DMS153 treated with DMSO at 0.1 percent for 48 hours (cell line): ENCODE results near the gene OR10V1.
A peak's percentile ranks its signal among the peaks of the same experiment; 100 is the strongest.

Source experiments
- DNase-seq: peaks from one replicate; lab custom pipeline; 2025; ENCODE audit not compliant: unreplicated experiment; lab: John Stamatoyannopoulos, UW

The OR10V1 gene, protein sequence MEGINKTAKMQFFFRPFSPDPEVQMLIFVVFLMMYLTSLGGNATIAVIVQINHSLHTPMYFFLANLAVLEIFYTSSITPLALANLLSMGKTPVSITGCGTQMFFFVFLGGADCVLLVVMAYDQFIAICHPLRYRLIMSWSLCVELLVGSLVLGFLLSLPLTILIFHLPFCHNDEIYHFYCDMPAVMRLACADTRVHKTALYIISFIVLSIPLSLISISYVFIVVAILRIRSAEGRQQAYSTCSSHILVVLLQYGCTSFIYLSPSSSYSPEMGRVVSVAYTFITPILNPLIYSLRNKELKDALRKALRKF

DNA sequence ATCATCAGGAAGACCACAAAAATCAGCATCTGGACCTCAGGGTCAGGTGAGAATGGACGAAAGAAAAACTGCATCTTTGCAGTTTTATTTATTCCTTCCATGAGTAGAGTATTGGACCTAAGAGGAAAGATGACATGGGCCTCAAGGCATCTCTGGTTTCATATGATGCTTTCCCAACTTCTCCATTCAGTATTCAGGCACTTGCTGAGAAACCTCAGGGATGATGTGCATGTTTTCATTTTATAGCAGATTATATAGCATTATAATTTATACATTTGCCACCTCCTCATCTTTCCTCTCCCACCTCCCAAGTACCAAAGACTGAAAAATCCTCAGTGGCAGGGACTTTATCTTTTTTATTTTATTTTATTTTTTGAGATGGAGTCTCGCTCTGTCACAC is at the start of gene OR10V1:
OR10V1 (minus strand) TSS at position 101 of the 400 bp plus-strand sequence; CDS start at position 101, 0 bp downstream.
- DNase-seq, result no peak

DNA sequence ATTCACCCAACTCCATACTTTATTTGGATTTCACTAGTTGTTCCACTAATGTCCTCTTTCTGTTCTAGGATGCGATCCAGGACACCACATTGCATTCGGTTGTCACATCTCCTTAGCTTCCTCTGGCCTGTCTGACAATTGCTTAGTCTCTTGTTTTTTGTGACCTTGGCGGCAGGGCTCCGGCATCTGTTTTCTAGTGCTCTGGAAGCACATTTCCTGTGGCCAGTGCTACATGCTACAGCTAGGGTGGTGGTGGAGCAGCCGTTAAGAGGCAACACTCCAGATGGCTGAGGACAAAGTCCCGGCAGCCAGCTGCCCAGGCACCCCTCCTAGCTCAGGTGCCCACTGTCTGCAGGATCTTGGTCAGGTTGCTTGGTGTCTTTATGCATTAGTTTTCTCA is 48.3 kb upstream of the OR10V1 start:
- no peak for DNase-seq

DNA sequence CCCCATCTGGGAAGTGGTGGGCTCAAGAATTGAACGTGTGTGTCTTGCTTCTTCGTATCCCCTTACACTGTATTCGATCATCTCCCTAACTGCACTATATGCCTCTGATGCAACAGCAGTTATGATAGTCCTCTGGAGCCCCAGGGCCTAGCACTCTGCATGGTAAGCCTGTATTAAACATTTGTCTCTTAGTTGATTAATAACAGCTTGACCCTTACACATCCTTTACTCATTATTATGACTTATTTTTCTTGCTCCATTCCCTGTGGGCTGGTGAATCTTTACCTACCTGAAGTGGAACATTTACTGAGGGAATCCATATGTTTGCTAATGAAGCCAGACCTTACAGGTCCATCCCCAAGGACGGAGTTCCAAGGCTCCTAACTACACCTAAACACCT is 47.1 kb upstream of the OR10V1 start:
- DNase-seq, result no peak

- DNase-seq, result no peak
Observed at GRCh38 chr11:59759900-59760299, 46.3 kb upstream of the OR10V1 start.

DNA sequence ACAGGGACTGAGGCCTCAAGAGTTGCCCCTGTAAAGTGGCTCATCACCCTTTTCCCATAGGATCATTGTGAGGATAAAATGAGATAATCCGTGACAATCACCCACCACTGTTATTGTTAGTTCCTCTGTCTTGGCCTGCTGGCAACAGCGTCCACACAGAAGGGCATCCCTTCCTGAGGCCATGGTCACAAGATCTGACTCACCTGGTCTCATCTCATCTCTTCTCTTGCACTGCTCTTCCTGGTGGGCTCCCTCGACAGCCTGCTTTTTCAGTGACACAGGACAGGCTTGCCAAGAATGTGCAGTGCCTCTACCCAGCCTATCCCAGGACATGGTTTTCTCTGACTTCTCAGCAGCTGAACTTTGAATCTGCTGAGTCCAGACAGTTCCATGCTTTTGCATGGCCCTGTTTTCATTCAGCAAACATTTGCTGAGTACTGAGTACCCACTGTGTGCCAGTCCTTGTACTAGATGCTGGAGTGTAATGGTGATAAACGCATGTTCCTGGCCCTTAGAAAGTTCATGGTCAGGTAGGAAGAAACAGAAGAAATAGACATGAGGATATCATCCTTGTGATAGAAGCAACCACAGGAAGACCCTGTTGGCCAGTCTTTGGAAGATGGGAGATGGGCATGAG is 44.9 kb upstream of the OR10V1 start:
- DNase-seq, result no peak

- no peak for DNase-seq
Observed at GRCh38 chr11:59756845-59757244, 43.2 kb upstream of the OR10V1 start.

GRCh38 chr11:59756558-59756840 is 42.9 kb upstream of the OR10V1 start:
- no peak for DNase-seq

DNA sequence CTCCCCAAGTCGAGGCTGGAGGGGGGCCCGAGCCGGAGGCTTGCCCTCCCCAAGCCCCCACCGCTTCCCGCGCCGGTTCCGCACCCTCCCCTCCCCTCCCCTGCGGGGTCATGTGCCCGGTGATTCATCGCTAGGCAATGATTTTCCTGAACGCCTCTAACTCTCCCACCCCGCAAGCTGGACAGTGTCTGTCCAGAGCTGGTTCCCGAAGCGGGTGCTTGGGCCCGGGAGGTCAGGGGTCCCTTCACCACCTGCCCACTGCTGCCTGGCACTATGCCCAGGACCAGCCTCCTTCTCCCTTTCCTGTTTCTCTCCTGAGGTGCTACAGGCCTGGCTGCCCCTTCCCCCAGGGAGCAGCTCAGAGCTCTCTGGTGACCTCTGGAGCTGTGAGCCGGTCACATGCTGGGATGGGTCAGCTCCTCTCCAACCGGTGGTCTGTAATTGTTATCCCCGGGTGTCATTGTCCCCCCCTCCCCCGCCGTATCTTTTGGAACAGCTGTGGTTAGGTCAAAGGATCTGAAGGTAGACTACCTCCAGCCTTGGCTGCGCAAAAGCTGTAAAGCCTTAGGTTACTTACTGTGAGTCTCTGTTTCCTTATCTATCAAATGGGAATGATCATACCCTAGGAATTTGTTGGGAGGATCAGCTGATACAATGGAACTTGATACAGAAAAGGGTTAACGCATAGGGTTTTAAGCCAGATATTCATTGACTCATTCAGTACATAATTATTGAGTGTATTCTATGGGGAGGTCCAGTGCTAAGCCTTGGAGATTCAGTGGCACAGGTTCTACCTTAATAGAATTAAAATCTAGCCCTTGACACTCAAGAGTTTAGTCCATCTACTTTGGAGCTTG is 42.3 kb upstream of the OR10V1 start:
- DNase-seq, result no peak

- peak; percentile 42 for DNase-seq
Observed at GRCh38 chr11:59754859-59755700, 41.4 kb upstream of the OR10V1 start, which contains the start of gene STX3. TSS of gene STX3 (plus strand) at chr11:59755376. CDS start at chr11:59755606, 230 bp downstream.

GRCh38 chr11:59754494-59754858 is 40.8 kb upstream of the OR10V1 start:
- DNase-seq, result no peak

GRCh38 chr11:59753650-59754493 is 40.2 kb upstream of the OR10V1 start:
- peak; percentile 77 for DNase-seq

DNA sequence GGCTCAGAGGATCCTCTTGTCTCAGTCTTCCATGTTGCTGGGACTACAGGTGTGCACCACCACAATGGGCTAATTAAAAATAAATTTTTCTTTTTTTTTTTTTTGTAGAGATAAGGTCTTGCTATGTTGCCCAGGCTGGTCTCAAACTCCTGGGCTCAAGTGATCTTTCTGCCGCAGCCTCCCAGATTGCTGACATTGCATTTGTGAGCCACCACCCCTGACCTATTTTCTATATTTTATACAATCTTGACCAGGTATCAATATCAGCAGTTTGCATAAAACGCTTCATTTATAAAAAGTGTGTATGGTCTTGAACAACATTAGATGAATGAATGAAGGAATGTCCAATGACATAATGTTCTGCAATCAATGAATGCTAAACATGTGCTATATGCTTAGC is 32.5 kb upstream of the OR10V1 start:
- no peak for DNase-seq

GRCh38 chr11:59730896-59731565 is 17.4 kb upstream of the OR10V1 start:
- DNase-seq, result no peak

GRCh38 chr11:59729834-59730233 is 16.2 kb upstream of the OR10V1 start:
- no peak for DNase-seq

GRCh38 chr11:59728913-59729312 is 15.3 kb upstream of the OR10V1 start:
- no peak for DNase-seq

- DNase-seq, result no peak
Observed at GRCh38 chr11:59728154-59728553, 14.5 kb upstream of the OR10V1 start.

DNA sequence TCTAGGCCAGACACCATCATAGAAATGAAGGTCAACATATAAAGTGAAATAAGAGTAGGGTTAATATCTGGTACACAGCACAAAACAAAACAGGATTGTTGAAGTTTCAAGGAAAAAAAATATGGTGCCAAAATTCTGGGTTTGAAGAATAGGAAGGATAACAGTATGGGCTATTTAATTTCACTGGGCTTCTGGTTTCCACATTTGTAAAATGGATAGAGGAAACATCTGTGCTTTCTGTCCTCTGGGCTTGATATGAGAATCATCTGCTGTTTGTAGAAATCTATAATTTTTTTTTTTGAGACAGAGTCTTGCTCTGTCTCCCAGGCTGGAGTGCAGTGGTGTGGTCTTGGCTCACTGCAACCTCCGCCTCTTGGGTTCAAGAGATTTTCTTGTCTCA is 13.8 kb upstream of the OR10V1 start:
- DNase-seq, result no peak

DNA sequence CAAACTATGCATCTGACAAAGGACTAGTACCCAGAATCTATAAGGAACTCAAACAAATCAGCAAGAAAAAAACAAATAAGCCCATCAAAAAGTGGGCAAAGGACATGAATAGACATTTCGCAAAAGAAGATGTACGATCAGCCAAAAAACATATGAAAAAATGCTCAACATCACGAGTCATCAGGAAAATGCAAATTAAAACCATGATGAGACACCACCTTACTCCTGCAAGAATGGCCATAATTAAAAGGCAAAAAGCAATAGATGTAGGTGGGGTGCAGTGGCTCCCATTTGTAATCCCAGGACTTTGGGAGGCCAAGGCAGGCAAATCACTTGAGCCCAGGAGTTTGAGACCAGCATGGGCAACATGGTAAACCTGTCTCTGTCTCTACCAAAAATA is 10.4 kb upstream of the OR10V1 start:
- DNase-seq, result no peak

GRCh38 chr11:59719556-59719955 is 5.9 kb upstream of the OR10V1 start:
- no peak for DNase-seq

- no peak for DNase-seq
Observed at GRCh38 chr11:59716051-59716450, 2.4 kb upstream of the OR10V1 start.
